Stimulated activated naive CD8-positive, alpha-beta T cell treated with anti-CD3 and anti-CD28 coated beads, Interleukin-15, amount 100 ng/mL, for 72 hours (primary cell): ENCODE data around the gene NAXD.

Experiments
- ATAC-seq: fragments of 150-1000 bp; cut with Tn5 transposase; 2 replicates; pipeline ENCODE4 v1.10.0; 2021; ENCODE audit warnings: mild to moderate bottlenecking, moderate library complexity
- DNase-seq, 2 donors: peaks; one replicate each; pipeline ENCODE4 v3.0.0; 2021 to 2022
- H3K27ac Mint-ChIP-seq, 2 donors: one replicate each; pipeline ENCODE4 v1.8.0; 2022; ENCODE audit warnings: mild to moderate bottlenecking in 2 of 2, mixed read lengths in 2 of 2, moderate library complexity in 2 of 2
- H3K27me3 Mint-ChIP-seq: one replicate; pipeline ENCODE4 v1.8.0; 2022; ENCODE audit warnings: mixed read lengths
- H3K4me1 Mint-ChIP-seq: one replicate; pipeline ENCODE4 v1.8.0; 2022; ENCODE audit warnings: mild to moderate bottlenecking, mixed read lengths
- H3K4me3 Mint-ChIP-seq, 2 donors: one replicate each; pipeline ENCODE4 v1.8.0; 2022; ENCODE audit warnings: mild to moderate bottlenecking in 2 of 2, mixed read lengths in 2 of 2, moderate library complexity in 1 of 2
- H3K9me3 Mint-ChIP-seq, 2 donors: one replicate each; pipeline ENCODE4 v1.8.0; 2022; ENCODE audit warnings: mixed read lengths in 2 of 2

NAXD gene

DNA sequence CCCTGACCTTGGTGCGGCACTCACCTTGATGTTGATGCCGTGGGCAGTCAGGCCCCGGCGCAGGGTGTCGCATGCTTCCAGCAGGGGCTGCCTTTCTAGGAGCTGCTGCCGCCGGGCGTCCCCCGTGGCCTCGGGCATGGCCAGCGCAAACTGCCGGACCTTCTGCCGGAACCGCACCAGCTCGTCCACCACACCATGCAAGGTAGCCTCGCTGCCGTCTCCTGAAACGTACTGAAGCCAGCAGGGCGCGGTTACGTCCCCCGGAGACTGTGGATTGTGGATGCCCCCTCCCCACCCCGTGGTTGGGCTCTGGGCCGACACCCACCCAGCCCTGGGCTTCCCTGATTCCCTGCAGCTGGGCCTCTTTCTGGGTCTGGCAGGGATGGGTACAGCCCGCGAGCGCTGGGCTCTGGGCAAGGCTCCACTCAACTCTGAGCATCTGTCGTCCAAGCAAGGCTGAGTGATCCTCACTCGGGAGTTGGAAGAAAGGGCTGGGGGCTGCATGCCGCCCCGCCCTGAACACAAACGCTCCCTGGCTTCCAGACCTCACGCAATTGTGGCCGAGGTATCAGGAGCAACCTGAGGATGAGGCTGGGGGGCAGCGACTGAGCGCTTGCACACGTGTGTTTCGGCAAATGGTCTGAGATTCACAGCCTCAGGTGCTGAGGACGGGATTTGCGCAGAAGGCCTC lies 27.1 kb downstream of the NAXD start:
- Mint-ChIP-seq H3K9me3 (no peaks in the 10 kb centered on the region), H3K27me3 (no peaks in the 10 kb centered on the region), H3K4me1 (peaks cover 26% of the 10 kb centered on the region), H3K27ac (peak overlapping the region in 1 of 2 donors; percentile 89), H3K4me3 (no peak overlapping the region)
- DNase-seq (no peak), ATAC-seq (no peak)

DNA sequence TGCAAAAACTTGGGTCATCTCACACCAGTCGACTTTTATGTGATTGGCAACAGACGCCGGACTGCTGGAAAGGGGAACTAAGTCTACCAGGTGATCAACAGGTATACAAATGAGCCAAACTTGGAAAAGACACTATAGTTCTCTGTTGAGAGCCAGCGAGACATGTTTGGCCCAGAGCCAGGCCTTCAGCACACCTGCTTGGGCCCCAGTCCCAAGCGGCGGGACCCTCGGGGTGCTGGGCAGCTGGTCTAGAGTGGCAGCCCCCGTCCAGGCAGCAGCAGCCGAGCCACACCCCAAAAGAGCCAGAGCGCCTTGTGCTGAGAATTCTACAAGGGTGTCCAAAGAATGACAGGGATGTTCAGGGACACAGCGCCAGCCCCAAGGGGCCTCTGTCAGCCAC lies 28.0 kb downstream of the NAXD start:
- Mint-ChIP-seq H3K4me3 (no peak overlapping the region), H3K27ac (peak overlapping the region; percentile 26 to 89), H3K27me3 (no peaks in the 10 kb centered on the region), H3K9me3 (no peaks in the 10 kb centered on the region), H3K4me1 (peaks cover 26% of the 10 kb centered on the region)
- no peak for DNase-seq
- no peak for ATAC-seq

DNA sequence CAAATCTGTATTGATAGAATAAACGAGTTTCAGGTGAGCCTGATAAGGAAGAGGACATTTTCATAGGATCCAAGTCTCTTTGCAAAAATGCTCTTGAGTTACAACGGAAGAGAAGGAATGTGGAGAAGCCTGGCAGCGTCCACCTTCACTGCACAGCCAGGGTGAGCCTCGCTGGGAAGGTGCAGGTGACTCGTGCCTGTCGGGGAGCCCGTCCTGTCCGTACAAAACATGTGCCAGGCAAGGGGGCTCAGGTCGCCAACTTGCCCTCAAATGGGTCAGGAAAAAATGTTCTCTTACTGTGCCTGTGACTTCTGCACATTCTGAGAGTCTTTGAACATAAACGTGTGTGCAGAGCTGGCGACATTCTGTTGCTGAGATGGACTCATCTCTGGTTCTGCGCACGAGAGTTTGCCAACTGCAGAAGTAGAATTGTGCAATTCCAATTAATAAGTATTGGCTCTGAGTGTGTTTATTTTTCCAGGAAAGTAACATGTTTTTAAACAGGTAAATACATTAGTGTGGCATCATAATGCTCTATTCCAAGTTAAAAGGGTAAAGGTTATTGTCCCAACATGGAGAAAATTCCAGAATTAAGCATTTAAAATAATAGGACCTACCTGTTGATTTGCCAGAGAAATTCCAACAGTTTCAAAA lies 28.6 kb downstream of the NAXD start:
- H3K4me3 Mint-ChIP-seq = no peak overlapping the region
- no peak overlapping the region for H3K27ac Mint-ChIP-seq
- H3K27me3 Mint-ChIP-seq = no peaks in the 10 kb centered on the region
- peaks cover 27% of the 10 kb centered on the region for H3K4me1 Mint-ChIP-seq
- no peaks in the 10 kb centered on the region for H3K9me3 Mint-ChIP-seq
- DNase-seq = no peak
- no peak for ATAC-seq

DNA sequence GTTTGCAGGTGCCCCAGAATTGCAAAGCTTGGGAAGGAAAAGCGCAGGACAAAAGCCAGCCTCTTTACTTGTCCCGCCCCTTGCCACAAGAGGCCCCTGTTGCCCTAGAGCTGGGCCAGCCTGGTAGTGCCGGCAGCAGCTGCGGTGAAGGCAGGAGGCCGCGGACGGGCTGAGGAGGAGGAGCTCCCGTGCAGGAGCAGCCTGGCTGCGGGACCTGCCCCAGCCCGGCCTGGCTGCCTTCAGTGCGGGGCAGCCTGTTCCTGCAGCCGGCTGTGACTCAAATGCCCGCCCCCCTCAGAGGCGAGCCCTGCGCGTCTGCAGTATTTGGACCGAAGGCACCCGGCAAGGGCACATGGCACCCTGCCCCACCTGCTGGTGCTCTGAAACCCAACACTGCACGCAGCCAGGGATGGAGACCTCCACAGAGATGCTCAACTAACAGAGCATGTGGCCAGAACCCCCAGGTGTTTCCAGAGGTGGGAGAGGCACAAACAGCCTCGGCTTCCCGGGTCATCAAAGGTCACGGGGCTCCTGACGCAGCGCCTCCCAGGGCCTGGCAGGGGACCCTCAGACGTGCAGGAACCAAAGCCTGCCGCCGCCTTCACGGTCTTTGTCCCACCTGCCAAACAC lies 29.7 kb downstream of the NAXD start:
- ATAC-seq (peak; percentile 85), DNase-seq (peak; percentile 48 to 61)
- no peaks in the 10 kb centered on the region for H3K9me3 Mint-ChIP-seq
- H3K4me3 Mint-ChIP-seq = no peak overlapping the region
- no peak overlapping the region for H3K27ac Mint-ChIP-seq
- no peaks in the 10 kb centered on the region for H3K27me3 Mint-ChIP-seq
- peaks cover 33% of the 10 kb centered on the region for H3K4me1 Mint-ChIP-seq

DNA sequence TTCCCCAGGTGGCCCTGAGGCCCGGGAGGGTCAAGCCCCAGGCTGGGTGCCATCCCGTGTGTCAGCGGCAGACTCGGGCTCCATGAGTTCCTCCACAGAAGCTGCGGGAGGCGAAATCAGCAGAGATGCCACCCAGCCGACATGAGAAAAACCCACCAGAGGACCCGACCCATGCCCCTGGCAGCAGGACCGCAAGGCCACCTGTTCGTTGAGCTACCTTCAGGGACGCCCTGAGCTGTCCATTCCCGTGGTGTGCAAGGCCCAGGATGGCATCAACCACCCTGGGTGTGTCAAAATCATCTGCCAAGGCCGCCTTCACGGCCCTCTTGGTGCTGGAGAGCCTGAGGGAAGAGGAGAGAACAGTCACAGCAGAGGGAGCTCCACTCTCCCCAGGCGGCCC lies 30.4 kb downstream of the NAXD start:
- no peaks in the 10 kb centered on the region for H3K9me3 Mint-ChIP-seq
- peaks cover 33% of the 10 kb centered on the region for H3K4me1 Mint-ChIP-seq
- H3K27ac Mint-ChIP-seq = peak overlapping the region in 1 of 2 donors; percentile 67
- DNase-seq (no peak), ATAC-seq (no peak)
- no peak overlapping the region for H3K4me3 Mint-ChIP-seq
- no peaks in the 10 kb centered on the region for H3K27me3 Mint-ChIP-seq

DNA sequence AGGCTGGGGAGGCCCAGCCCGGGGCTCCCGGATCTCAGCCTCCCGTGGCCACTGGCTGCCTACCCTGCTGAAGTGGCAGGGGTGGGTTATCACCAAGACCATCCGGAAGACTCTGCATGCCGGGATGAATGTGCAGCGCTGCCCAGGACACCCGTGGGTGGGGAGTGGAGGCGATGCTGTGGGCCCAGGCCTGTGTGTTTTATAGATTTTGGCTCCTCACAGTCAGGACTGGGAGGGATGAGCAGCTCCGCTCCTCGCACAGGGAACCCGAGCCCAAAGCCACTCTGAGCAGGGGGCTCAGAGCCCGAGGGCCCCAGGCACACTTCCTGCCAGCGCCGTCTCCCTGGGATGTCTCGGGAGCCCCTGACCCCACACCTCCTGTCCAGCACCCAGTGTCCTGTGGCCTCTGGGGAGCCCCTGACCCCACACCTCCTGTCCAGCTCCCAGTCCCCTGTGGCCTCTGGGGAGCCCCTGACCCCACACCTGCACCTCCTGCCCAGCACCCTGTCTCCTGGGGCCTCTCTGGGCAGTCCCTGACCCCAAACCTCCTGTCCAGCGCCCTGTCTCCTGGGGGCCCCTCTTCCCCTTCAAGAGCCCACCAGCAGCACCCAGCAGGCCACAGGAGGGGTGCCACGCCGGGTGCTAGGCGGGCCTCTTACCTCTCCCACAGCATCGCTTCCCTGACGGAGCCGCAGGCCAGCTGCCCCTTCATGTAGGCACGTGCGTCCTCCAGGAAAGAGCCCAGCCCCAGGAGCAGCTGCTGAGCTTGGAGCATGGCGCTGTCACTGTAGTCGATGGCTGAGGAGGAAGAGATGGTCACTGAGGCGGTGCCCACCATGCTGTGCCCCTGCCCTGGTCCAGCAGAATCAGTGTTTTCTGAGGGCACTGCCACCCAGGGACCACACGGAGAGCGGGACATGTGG lies 31.4 kb downstream of the NAXD start:
- H3K4me3 Mint-ChIP-seq = no peak overlapping the region
- ATAC-seq = peak; percentile 13
- H3K9me3 Mint-ChIP-seq = no peaks in the 10 kb centered on the region

DNA sequence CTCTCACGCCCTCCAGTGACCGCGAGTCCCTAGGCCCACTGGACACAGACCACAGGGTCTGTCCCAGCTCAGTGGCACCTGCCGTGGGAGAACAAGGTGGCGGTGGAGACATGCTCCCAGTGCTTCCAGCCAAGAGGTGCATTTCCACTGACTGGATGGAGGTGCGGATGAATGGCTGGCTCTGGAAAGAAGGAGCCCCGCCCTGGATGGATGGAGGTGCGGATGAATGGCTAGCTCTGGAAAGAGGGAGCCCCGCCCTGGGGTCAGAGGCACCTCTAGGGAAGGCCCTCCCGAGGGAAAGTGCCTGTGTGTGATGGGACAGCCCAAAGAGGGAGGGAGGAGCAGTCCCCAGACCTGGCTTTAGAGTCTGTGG lies 32.0 kb downstream of the NAXD start:
- ATAC-seq (no peak), DNase-seq (no peak)
- no peaks in the 10 kb centered on the region for H3K9me3 Mint-ChIP-seq
- no peaks in the 10 kb centered on the region for H3K27me3 Mint-ChIP-seq
- no peak overlapping the region for H3K4me3 Mint-ChIP-seq
- no peak overlapping the region for H3K27ac Mint-ChIP-seq
- H3K4me1 Mint-ChIP-seq = peaks cover 33% of the 10 kb centered on the region

More for the DNA sequence above, 31.4 kb downstream of the NAXD start:
- Mint-ChIP-seq H3K4me1 (peaks cover 33% of the 10 kb centered on the region), H3K27ac (peak overlapping the region in 1 of 2 donors; percentile 96), H3K27me3 (no peaks in the 10 kb centered on the region)
- DNase-seq = no peak

DNA sequence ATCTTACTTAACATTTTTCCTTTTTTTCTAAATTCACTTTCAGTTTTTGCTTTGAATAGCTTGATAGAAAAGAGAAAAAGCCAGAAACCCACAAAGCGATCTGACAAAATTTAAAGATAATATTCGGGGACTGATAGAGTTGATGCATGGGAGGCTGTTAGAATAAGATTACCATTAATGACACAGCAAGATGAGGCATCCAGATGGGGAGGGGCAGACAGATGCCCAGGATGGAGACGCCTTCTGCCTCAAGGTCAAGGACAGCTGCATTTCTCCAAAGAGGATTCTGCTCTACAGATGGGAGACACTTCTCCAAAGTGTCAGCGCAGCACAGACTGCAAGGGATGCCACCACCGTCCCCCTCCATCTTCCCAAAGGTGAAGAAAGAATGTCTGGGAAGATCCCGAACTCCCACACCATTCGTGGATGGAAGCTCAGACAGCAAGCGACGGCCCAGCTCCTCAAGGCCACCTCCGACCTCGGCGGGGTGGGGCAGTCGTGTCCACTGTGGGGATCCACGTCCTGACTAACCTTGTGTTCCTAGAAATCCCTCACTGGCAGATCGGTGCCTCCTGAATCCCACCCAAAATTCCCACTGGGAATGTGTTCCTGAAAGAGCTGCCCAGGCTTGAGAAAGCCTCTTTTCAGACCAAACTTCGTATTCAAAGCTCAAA lies 32.9 kb downstream of the NAXD start:
- DNase-seq (no peak), ATAC-seq (no peak)
- peaks cover 34% of the 10 kb centered on the region for H3K4me1 Mint-ChIP-seq
- H3K27ac Mint-ChIP-seq = no peak overlapping the region
- H3K27me3 Mint-ChIP-seq = no peaks in the 10 kb centered on the region
- no peak overlapping the region for H3K4me3 Mint-ChIP-seq
- no peaks in the 10 kb centered on the region for H3K9me3 Mint-ChIP-seq

DNA sequence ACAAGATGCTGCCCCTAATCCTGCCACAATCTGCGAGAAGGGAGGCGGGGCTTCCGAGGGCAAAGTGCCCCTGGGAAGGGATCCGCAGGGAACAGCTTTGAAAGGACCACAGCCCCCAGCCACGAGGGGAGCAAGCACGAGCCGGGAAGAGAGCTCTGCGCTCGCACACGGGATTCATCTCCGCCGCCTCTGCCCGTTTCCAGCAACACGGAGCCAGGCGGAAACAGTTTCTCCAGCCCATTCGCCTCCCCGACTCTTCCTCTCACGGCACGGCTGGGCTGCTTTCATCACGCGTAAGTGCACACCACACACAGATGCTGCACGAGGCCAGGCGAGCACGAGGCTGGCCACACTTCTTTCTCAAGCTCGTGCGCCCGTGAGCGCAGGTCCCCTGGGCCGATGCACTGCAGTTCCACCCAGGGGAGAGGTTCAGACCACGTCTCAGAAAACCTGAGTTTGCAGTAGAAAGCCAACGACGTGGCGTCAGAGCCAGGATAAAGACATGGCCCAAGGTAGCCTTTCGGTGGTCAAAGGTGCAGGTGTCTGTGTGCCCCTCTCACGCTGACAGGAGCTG lies 33.6 kb downstream of the NAXD start:
- Mint-ChIP-seq H3K27me3 (no peaks in the 10 kb centered on the region), H3K4me3 (no peak overlapping the region)
- ATAC-seq = no peak

DNA sequence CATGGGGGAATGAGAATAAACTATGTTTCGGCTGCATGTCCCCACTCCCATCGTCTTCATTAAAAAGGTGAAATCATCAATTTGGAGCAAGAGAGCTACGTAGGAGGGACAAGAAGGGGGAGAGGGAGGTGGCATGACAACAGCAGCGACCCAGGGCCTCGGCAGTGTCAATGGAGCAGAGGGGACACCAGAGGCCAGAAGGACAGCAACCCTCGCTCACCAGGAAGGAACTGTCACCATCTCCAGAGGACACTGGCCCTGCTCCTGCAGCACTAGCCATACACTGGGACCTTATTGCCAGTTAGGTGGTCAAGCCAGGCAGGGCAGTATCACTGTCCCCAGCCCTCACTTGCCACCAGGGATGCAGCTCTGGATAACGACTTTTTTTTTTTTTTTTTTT lies 34.2 kb downstream of the NAXD start:
- Mint-ChIP-seq H3K4me1 (peaks cover 42% of the 10 kb centered on the region), H3K27ac (no peak overlapping the region), H3K27me3 (no peaks in the 10 kb centered on the region), H3K4me3 (no peak overlapping the region), H3K9me3 (no peaks in the 10 kb centered on the region)
- no peak for DNase-seq
- ATAC-seq = no peak

More for the DNA sequence above, 33.6 kb downstream of the NAXD start:
- no peak for DNase-seq
- no peaks in the 10 kb centered on the region for H3K9me3 Mint-ChIP-seq
- H3K4me1 Mint-ChIP-seq = peaks cover 38% of the 10 kb centered on the region
- peak overlapping the region in 1 of 2 donors; percentile 82 for H3K27ac Mint-ChIP-seq

DNA sequence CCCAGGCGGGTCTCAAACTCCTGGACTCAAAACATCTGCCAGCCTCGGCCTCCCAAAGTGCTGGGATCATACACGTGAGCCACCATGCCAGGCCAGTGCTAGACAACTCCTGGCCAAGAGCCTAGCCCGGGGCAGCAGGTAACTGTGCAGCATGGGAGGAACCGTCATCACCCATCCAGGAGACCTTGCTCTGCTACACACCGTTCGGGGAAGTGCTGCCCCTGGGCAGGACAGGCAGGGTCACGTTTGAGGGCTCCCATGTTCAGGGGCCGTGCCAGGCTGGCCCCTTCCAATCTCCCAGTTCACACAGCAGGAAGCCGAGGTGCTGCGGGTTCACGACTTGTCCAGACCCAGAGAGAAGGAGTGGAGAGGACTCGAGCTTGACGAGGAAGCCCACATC lies 35.1 kb downstream of the NAXD start:
- no peak overlapping the region for H3K4me3 Mint-ChIP-seq
- H3K27ac Mint-ChIP-seq = peak overlapping the region in 1 of 2 donors; percentile 48
- no peak for ATAC-seq
- H3K9me3 Mint-ChIP-seq = no peaks in the 10 kb centered on the region
- DNase-seq = no peak
- H3K4me1 Mint-ChIP-seq = peaks cover 35% of the 10 kb centered on the region
- no peaks in the 10 kb centered on the region for H3K27me3 Mint-ChIP-seq

DNA sequence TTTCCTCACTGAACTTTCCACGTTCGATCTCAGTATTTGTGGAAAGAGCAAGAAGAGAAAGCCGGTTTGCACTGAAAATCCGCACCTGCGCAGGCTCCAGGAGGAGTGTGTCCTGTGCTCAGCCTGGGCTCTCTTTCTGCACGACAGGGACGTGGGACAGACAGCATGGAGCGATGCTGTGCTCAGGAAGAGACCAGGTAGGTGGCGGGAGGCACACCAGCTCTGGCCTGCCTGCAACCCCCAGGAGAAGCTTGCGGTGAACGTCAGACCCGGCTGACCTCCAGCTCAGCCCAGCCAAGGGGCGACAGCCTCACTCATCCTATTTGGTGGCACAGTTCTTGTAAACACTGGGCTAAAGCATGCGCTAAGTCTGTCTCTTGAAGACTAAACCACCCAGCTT lies 35.9 kb downstream of the NAXD start:
- no peak for ATAC-seq
- Mint-ChIP-seq H3K27ac (no peak overlapping the region), H3K4me1 (peaks cover 35% of the 10 kb centered on the region)

DNA sequence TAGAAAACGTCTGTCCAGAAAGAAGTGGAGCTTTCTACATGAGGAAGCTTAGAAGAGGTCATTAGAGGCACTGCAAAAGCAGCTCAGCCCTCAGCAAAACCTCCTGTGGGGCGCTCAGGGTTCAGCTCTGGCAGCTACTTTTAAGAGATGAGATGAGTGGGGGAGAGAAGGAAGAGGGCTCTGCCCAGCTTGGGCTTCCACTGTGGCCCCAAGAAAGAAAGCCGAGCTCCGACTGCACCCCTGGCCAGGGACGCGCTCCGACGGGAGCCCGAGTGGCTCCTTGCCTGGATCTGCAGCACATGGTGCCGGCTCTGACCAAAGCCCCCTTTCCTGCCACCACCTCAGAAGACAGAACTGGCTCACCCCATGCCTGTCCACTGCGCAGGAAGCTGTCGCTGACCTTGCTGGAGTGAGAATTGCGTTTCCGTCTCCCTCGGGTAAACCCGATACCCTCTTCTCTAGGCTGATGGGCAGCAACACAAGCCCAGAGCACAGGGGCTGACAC lies 36.4 kb downstream of the NAXD start:
- peak overlapping the region in 1 of 2 donors; percentile 19 for H3K27ac Mint-ChIP-seq
- H3K4me1 Mint-ChIP-seq = peaks cover 35% of the 10 kb centered on the region
- no peak for ATAC-seq
- H3K9me3 Mint-ChIP-seq = no peaks in the 10 kb centered on the region
- H3K27me3 Mint-ChIP-seq = no peaks in the 10 kb centered on the region
- DNase-seq = no peak
- no peak overlapping the region for H3K4me3 Mint-ChIP-seq

More for the DNA sequence above, 35.9 kb downstream of the NAXD start:
- no peak for DNase-seq
- Mint-ChIP-seq H3K27me3 (no peaks in the 10 kb centered on the region), H3K9me3 (no peaks in the 10 kb centered on the region), H3K4me3 (no peak overlapping the region)

DNA sequence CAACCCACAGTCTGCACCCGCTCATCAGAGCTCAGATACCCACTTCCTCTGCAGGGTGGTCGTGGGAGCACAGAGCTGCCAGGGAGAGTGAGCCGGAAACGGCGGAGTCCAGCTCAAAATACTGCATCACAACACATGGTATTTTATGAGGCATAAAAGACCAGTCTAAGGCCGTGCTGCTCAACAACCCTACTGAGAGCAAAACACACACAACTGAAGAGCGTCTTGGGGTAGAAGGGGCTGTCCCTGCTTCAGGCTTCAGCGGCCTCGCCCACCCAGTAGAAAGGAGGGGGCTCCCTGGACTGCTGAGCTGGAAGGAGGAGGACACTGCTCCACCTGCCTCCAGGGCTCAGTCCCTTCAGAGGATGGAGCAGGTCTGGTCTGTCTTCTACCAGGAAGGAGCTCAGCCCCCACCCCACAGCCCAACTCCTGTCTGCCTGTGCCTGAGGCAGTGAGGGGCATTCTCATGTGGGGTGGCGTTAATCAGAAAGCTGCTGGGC lies 36.9 kb downstream of the NAXD start:
- Mint-ChIP-seq H3K4me3 (no peak overlapping the region), H3K9me3 (no peaks in the 10 kb centered on the region), H3K4me1 (peaks cover 35% of the 10 kb centered on the region), H3K27me3 (no peaks in the 10 kb centered on the region), H3K27ac (peak overlapping the region in 1 of 2 donors; percentile 19)
- DNase-seq (no peak), ATAC-seq (no peak)
